BJ (cell line): Measurements from ENCODE around the gene FECH. TPM values are rescaled to one million over a fixed set of nuclear protein-coding genes. Genes with fewer than 3 reads are reported as not detected.
A peak's percentile ranks its signal among the peaks of the same experiment; 100 is the strongest.

Source experiments
- CTCF ChIA-PET: fragments of 350-600 bp; formaldehyde crosslinking; extraction: SDS; loops from one replicate; lab custom pipeline; 2021; ENCODE audit warnings: antibody characterized with exemption, inconsistent platforms; lab: Yijun Ruan, JAX
- POLR2A ChIA-PET: fragments of 300-600 bp; sonication (Branson Sonifier 250); formaldehyde crosslinking; extraction: SDS; loops from one replicate; lab custom pipeline; 2021; ENCODE audit warnings: antibody characterized with exemption; lab: Charles Lee
- DNase-seq: peaks from one replicate; pipeline ENCODE4 v3.0.0-alpha.2; 2011; ENCODE audit warnings: low read depth
- H3K27me3 ChIP-seq: 2 replicates; pipeline ENCODE4 v1.6.0; 2011; ENCODE audit warnings: low read length; ENCODE audit not compliant: control insufficient read depth, insufficient read depth
- H3K36me3 ChIP-seq: 2 replicates; pipeline ENCODE4 v1.5.1; 2011; ENCODE audit warnings: low read length; ENCODE audit not compliant: control insufficient read depth, insufficient read depth
- H3K4me3 ChIP-seq: 2 replicates; pipeline ENCODE4 v1.5.1; 2011; ENCODE audit warnings: low read depth, mild to moderate bottlenecking, control low read depth, low read length
- CTCF ChIP-seq: IDR thresholded peaks from 2 replicates; pipeline ENCODE4 v1.5.1; 2011; ENCODE audit warnings: low read depth, mild to moderate bottlenecking, control low read depth, inconsistent platforms, low read length, moderate library complexity; ENCODE audit not compliant: insufficient read depth
- polyA plus RNA-seq: library from polyadenylated mRNA; depleted of rRNA; stranded (reverse); fragments of >200 nt; gene quantifications from 2 replicates; pipeline ENCODE4 v1.2.3, GENCODE V29; 2011

The FECH gene
- polyA plus RNA-seq, 1 experiment: 63.4 TPM

GRCh38 chr18:57542812-57543427 is 43.6 kb downstream of the FECH start:
- CTCF ChIA-PET: interaction anchor here (0.8 to 2.1 kb wide), 4 partner anchors 10 to 19 kb away, joined by 3 to 7 read pairs (median 4); no protein-coding TSS in a partner anchor
- POLR2A ChIA-PET: interaction anchor here (0.6 kb wide), 1 partner anchor 57 kb away, joined by 3 read pairs; no protein-coding TSS in a partner anchor
- Histone ChIP-seq H3K27me3 (no peaks in the 10 kb centered on the region), H3K4me3 (no peak overlapping the region), H3K36me3 (no peaks in the 10 kb centered on the region)
- peak; percentile 56 for DNase-seq
- no peak for TF ChIP-seq CTCF

- Histone ChIP-seq H3K27me3 (no peaks in the 10 kb centered on the region), H3K36me3 (no peaks in the 10 kb centered on the region), H3K4me3 (no peak overlapping the region)
- DNase-seq: no peak
- no peak for TF ChIP-seq CTCF
- ChIA-PET CTCF (interaction anchor here (1.1 to 2.1 kb wide), 3 partner anchors 9 to 20 kb away, joined by 3 to 7 read pairs (median 4); no protein-coding TSS in a partner anchor), POLR2A (interaction anchor here (0.6 kb wide), 1 partner anchor 56 kb away, joined by 3 read pairs; no protein-coding TSS in a partner anchor)
Measured at GRCh38 chr18:57542126-57542525, 44.4 kb downstream of the FECH start.

- no peak for TF ChIP-seq CTCF
- DNase-seq: no peak
- H3K27me3 ChIP-seq: no peaks in the 10 kb centered on the region
- no peaks in the 10 kb centered on the region for H3K36me3 ChIP-seq
- ChIA-PET POLR2A (no interaction called here), CTCF (interaction anchor here (2.1 kb wide), 1 partner anchor 22 kb away, joined by 6 read pairs; no protein-coding TSS in a partner anchor)
- no peak overlapping the region for H3K4me3 ChIP-seq
Measured at GRCh38 chr18:57539702-57540101, 46.8 kb downstream of the FECH start.

- no peak for DNase-seq
- ChIA-PET CTCF (interaction anchor here (2.1 kb wide), 1 partner anchor 23 kb away, joined by 6 read pairs; no protein-coding TSS in a partner anchor), POLR2A (no interaction called here)
- H3K27me3 ChIP-seq: no peaks in the 10 kb centered on the region
- H3K4me3 ChIP-seq: no peak overlapping the region
- TF ChIP-seq CTCF: no peak
- no peaks in the 10 kb centered on the region for H3K36me3 ChIP-seq
Measured at GRCh38 chr18:57538614-57539013, 47.9 kb downstream of the FECH start.

- ChIA-PET POLR2A (no interaction called here), CTCF (no interaction called here)
- no peak for TF ChIP-seq CTCF
- Histone ChIP-seq H3K36me3 (no peaks in the 10 kb centered on the region), H3K4me3 (no peak overlapping the region), H3K27me3 (no peaks in the 10 kb centered on the region)
- no peak for DNase-seq
Measured at GRCh38 chr18:57534511-57534909, 52.0 kb downstream of the FECH start.
